Activated CD8-positive, alpha-beta memory T cell treated with anti-CD3 and anti-CD28 coated beads, Interleukin-2, amount 50 U/mL, for 1 hour (primary cell): ENCODE data around the gene DOCK3.
"Not testable (repeated sequence)": the region's sequence is repeated elsewhere in the genome, so short reads cannot be mapped to it uniquely, and the experiment has no call there.

ENCODE experiments used
- DNase-seq: peaks from one replicate; pipeline ENCODE4 v3.0.0-alpha.2; 2020; ENCODE audit errors: extremely low read depth

The DOCK3 gene

DNA sequence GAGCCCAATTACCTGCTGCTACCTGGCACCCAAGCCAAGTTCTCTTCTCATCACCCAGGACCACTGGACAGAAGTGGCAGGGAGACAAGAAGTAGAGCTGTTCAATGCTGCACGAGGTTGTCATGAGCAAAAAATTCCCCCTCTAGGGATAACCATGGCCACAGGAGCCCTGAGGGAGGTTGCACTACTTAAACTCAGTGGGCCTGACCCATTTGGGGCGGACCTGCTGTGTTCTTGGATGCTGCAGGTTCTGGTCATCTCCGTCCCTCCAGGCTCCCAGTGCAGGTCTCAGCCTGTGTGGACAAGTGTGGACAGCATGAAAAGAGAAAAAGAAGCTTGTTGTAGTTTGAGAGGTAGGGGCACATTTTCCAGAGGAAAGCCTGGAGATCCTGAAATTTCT is 684.3 kb downstream of the DOCK3 start:
- no peak for DNase-seq

- DNase-seq: no peak
Observed at GRCh38 chr3:51360806-51361205, 686.1 kb downstream of the DOCK3 start.

DNA sequence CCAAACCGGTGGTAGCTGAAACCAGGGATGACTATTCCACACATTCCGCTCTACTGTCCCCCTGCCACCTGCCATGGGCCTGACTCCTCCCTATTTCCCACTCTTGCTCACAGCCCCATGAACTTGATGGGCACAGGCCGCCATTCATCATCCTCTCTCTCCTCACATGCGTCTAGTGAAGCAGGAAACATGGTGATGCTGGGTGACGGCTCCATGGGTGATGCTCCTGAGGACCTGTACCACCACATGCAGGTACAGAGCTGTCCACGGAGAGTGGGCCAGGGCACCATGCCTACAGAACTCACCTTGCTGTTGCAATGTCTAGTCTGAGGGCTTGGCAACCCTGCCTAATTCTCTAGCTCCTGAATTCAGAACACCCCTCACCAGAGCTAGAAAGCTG is 687.0 kb downstream of the DOCK3 start:
- DNase-seq: no peak

DNA sequence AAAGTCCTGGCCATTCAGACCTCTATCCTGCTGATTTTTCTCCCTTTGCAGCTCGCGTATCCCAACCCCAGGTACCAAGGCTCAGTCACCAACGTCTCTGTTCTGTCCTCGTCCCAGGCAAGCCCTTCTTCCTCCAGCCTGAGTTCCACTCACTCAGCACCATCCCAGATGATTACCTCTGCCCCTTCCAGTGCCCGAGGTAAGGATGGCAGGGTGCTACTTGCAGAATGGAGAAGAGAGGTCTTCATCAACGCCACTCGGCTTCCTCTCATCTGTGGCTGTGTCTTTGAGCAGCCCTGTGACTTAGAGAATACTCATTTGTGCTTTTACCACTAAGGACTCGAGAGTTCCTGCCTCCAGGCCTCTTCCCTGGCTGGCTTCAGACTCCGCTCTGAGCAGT is 687.7 kb downstream of the DOCK3 start:
- DNase-seq: no peak

DNA sequence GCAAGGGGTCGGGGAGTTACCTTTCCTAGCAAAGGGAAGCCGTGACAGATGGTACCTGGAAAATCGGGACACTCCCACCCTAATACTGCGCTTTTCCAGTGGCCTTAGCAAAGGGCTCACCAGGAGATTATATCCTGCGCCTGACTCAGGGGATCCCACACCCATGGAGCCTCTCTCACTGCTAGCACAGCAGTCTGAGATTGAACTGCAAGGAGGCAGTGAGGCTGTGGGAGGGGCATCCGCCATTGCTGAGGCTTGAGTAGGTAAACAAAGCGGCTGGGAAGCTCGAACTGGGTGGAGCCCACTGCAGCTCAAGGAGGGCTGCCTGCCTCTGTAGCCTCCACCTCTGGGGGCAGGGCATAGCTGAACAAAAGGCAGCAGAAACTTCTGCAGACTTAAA is 693.5 kb downstream of the DOCK3 start:
- not testable (repeated sequence) for DNase-seq

DNA sequence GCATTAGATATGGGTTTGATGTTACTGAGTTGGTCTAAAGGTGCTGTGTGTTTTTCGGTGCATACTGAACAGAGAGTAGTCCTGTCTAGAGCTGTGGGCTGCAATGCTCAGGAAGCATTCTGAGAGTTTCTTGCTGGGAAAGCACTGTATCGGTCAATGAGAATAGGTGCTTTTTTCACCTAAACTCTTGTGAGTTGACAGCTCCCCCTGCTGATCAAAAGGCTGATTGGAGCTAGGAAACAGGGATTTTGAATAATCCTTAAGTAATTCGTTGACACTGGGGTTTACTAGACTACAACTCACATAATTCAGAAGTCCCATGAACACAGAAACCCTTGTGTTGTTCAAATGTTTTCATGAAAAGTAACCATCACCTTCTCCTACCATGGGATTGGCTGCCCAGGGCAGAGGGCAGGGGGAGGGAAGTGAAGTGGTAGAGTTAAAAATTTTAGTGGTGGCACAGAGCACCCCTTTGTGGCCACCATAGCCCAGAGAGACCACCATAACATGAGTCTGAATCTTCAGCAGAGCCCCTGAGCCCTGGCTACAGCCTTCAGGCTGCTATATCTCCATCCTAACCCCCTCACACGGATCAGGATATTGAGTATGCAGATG is 697.3 kb downstream of the DOCK3 start:
- DNase-seq: no peak

DNA sequence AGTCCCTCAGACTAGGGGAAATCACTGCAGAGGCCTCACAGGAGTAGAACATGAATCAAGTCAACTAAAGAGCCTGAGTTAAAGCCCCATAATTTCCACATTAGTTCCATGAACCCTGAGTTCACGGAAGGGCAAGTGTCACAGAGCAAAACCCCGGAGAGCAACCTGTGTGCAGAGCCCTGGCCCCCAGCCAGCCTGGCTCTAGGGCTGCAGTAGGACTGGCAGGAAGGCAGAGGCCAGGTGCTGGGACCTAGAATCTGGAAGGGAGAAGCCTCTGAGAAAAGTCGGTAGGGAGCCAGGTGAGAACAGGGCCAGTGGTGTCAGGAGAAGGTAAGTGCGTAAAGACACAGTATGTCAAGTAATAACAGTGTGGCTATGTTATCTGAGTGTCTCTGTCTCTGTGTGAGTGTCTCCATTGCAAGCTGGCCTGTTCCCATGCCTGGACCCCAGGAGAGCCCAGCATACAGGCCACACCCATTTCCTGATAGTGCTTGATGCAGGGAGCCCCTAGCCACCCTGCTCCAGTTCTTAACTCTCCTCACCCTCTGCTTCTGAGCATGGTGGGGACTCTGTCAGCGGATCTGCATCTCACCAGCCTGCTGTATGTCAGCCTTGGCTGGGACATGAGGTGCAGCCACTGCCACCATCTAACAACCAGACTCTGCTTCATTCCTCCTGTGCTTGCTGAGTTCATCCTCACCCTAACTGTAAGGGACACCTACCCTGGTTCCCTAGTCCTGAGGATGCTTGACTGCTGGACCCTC is 699.1 kb downstream of the DOCK3 start:
- no peak for DNase-seq

DNA sequence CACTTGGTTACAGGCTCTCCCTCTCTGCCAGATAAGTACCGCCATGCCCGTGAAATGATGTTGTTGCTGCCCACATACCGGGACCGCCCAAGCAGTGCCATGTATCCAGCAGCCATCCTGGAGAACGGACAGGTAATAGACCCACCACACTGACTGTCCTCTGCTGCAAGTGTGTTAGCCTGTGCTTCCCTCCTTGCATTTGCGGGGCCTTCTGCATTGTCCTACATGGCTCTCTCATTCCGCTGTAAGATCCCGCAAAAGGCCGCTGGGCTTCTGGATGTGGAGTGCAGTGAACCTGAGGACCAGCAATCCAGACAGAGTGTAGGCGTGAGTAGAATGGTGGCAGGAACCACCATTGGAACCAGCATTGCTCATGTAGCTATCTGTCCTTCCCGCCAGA is 699.7 kb downstream of the DOCK3 start:
- no peak for DNase-seq

- no peak for DNase-seq
Observed at GRCh38 chr3:51375136-51375535, 700.4 kb downstream of the DOCK3 start.

GRCh38 chr3:51375571-51375970 is 700.8 kb downstream of the DOCK3 start:
- no peak for DNase-seq

- no peak for DNase-seq
Observed at GRCh38 chr3:51378065-51378464, 703.3 kb downstream of the DOCK3 start.

DNA sequence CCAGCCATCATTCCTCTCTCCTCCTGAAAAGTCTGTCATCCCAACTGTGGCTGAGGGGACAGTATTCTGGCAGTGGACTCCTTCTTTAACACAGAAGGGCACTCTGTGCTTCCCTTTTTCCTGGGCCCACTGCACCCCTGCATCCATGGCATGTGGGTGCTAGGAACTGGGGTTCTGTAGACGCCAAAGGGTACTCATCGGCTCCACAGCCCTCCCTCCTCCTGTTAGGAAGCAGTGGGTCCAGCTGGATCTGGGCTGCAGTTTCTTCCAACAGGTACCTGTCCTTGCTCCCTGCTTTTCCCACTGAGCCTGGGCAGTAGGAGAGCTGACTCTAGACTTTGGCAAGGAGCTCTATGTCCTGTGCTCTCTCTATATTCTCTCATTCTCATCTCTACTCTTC is 704.0 kb downstream of the DOCK3 start:
- no peak for DNase-seq

GRCh38 chr3:51379301-51379700 is 704.6 kb downstream of the DOCK3 start:
- no peak for DNase-seq

- DNase-seq: no peak
Observed at GRCh38 chr3:51379746-51380455, 705.2 kb downstream of the DOCK3 start.

GRCh38 chr3:51380601-51381332 is 706.0 kb downstream of the DOCK3 start:
- DNase-seq: no peak

DNA sequence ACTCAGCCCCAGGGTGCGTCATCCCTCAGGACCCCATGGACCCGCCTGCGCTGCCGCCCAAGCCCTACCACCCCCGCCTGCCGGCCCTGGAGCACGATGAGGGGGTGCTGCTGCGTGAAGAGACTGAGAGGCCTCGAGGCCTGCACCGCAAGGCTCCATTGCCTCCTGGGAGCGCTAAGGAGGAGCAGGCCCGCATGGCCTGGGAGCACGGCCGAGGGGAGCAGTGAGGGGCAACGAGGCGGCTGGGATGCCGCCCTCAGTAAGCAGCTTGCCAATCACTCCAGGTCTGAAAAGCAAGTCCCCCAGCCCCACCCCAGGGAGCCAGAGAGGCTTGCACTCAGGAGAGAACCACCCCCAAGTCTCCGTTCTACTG is 706.6 kb downstream of the DOCK3 start:
- no peak for DNase-seq

GRCh38 chr3:51382076-51382745 is 707.5 kb downstream of the DOCK3 start:
- no peak for DNase-seq

- no peak for DNase-seq
Observed at GRCh38 chr3:51382947-51383578, 708.3 kb downstream of the DOCK3 start.

DNA sequence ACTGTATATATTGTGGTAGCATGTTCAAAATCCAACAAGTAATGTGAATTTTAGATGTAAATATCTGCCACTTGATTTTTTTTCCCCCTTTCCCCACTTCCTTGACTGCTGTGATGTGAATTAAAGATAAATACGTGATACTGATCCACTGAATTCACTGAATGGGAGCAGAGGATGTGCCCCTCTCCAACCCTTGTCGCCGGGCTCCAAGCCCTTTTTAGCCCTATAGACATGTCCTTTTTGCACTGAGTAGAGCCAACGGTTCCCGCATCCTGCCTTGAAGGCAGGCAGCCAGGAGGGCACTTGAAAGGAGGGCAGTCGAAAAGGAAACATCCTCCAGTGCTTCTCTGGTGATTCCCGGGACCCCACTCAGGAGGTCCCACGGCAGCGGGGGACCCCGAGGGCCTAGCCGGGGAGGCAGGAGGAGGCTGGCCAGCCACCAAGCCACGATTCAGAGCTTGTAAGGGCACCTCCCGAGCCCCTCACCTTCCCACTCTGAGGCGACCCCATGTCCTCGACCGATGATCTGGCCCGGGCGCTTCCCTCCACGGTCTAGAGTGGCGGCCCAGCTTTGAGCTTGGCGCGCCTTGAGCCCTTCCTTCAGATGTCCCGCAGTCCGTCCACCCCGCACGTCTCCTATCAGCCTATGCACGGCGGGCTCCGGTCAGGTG is 709.5 kb downstream of the DOCK3 start:
- no peak for DNase-seq

GRCh38 chr3:51384726-51385473 is 710.2 kb downstream of the DOCK3 start, which contains the start of gene MANF:
Gene MANF (plus strand): TSS chr3:51385291. CDS start chr3:51385343, 52 bp downstream.
- DNase-seq: peak; percentile 92
